Upper lobe of left lung (tissue), 4 donors: ENCODE measurements around the gene DNAJC12.

Experiments used
- POLR2A ChIP-seq, 4 donors: fragments of 450-650 bp; IDR thresholded peaks; one replicate each; pipeline ENCODE4 v1.5.1; 2016 to 2017; ENCODE audit warnings: antibody characterized with exemption in 4 of 4, mild to moderate bottlenecking in 2 of 4
- POLR2AphosphoS5 ChIP-seq, 2 donors: sonication (generic); formaldehyde crosslinking; IDR thresholded peaks; one replicate each; pipeline ENCODE4 v1.5.1; 2017; ENCODE audit warnings: antibody characterized with exemption in 2 of 2

GRCh38 chr10:67792653-67793052, 45.3 kb downstream of the DNAJC12 start:
- no peak for TF ChIP-seq POLR2A (IDR thresholded peaks at IDR 0.05)
- no peak for TF ChIP-seq POLR2AphosphoS5 (IDR thresholded peaks at IDR 0.05)
